Osteocyte (in vitro differentiated cells): ENCODE measurements around the gene MYZAP. TPM values are rescaled to one million over a fixed set of nuclear protein-coding genes. Genes with fewer than 3 reads are reported as not detected.
"Not testable (repeated sequence)": the region's sequence is repeated elsewhere in the genome, so short reads cannot be mapped to it uniquely, and the experiment has no call there.

ENCODE experiments used
- DNase-seq: peaks from one replicate; pipeline ENCODE4 v3.0.0; 2021; ENCODE audit warnings: mixed read lengths; ENCODE audit not compliant: unreplicated experiment; ENCODE audit errors: extremely low spot score
- H3K27ac Mint-ChIP-seq: one replicate; pipeline ENCODE4 v1.8.0; 2021; ENCODE audit warnings: mild to moderate bottlenecking, mixed read lengths; ENCODE audit not compliant: unreplicated experiment
- H3K27me3 Mint-ChIP-seq: one replicate; pipeline ENCODE4 v1.8.0; 2021; ENCODE audit warnings: mixed read lengths; ENCODE audit not compliant: unreplicated experiment
- H3K36me3 Mint-ChIP-seq: one replicate; pipeline ENCODE4 v1.8.0; 2021; ENCODE audit warnings: mixed read lengths; ENCODE audit not compliant: unreplicated experiment
- H3K4me1 Mint-ChIP-seq: one replicate; pipeline ENCODE4 v1.8.0; 2021; ENCODE audit warnings: mixed read lengths; ENCODE audit not compliant: unreplicated experiment
- H3K4me3 Mint-ChIP-seq: one replicate; pipeline ENCODE4 v1.8.0; 2021; ENCODE audit warnings: mild to moderate bottlenecking, moderate library complexity, mixed read lengths; ENCODE audit not compliant: unreplicated experiment
- H3K9me3 Mint-ChIP-seq: one replicate; pipeline ENCODE4 v1.8.0; 2021; ENCODE audit warnings: mixed read lengths; ENCODE audit not compliant: unreplicated experiment
- total RNA-seq: library from RNA; stranded (reverse); gene quantifications from 2 replicates; pipeline ENCODE4 v1.2.1, GENCODE V29; 2021
- TF ChIP-seq, protein P1 (sequence below): fragments of 200-600 bp; sonication (generic); IDR thresholded peaks from 2 replicates; pipeline ENCODE4 v1.5.0; 2021; ENCODE audit warnings: antibody characterized with exemption, mild to moderate bottlenecking, moderate library complexity

MYZAP gene
- total RNA-seq, 1 donor from 2014 or later: 1.4 TPM

GRCh38 chr15:57609805-57610529 lies 18.3 kb downstream of the MYZAP start:
- no peak for DNase-seq
- Mint-ChIP-seq H3K9me3 (no peaks in the 10 kb centered on the region), H3K36me3 (no peaks in the 10 kb centered on the region), H3K27me3 (peaks cover 7% of the 10 kb centered on the region), H3K4me1 (peaks cover 7% of the 10 kb centered on the region), H3K27ac (no peak overlapping the region), H3K4me3 (no peak overlapping the region)
- TF ChIP-seq, protein P1, sequence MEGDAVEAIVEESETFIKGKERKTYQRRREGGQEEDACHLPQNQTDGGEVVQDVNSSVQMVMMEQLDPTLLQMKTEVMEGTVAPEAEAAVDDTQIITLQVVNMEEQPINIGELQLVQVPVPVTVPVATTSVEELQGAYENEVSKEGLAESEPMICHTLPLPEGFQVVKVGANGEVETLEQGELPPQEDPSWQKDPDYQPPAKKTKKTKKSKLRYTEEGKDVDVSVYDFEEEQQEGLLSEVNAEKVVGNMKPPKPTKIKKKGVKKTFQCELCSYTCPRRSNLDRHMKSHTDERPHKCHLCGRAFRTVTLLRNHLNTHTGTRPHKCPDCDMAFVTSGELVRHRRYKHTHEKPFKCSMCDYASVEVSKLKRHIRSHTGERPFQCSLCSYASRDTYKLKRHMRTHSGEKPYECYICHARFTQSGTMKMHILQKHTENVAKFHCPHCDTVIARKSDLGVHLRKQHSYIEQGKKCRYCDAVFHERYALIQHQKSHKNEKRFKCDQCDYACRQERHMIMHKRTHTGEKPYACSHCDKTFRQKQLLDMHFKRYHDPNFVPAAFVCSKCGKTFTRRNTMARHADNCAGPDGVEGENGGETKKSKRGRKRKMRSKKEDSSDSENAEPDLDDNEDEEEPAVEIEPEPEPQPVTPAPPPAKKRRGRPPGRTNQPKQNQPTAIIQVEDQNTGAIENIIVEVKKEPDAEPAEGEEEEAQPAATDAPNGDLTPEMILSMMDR: no peak

DNA sequence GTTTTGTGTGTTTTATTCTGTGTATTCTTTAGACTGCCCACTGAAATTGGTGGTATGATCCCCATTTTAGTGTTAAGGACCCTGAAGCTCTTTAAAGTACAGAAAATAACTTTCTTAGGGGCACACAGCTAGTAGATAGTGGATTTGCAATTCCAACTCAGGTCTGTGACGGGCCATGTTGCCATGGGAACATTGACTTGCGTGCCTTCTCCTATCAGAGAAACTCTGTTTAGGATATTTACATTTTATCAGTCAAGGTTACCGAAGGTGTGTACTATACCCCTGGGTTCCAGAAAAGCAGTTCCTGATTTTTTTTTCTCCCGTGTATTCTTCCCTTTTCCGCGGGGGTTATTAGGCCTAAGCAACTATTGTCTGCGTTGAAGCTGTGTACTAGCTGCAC lies 19.4 kb downstream of the MYZAP start:
- Mint-ChIP-seq H3K4me1 (peaks cover 7% of the 10 kb centered on the region), H3K27me3 (peaks cover 2% of the 10 kb centered on the region), H3K27ac (no peak overlapping the region), H3K4me3 (no peak overlapping the region), H3K36me3 (no peaks in the 10 kb centered on the region), H3K9me3 (no peaks in the 10 kb centered on the region)
- TF ChIP-seq, protein P1: no peak
- DNase-seq: no peak

DNA sequence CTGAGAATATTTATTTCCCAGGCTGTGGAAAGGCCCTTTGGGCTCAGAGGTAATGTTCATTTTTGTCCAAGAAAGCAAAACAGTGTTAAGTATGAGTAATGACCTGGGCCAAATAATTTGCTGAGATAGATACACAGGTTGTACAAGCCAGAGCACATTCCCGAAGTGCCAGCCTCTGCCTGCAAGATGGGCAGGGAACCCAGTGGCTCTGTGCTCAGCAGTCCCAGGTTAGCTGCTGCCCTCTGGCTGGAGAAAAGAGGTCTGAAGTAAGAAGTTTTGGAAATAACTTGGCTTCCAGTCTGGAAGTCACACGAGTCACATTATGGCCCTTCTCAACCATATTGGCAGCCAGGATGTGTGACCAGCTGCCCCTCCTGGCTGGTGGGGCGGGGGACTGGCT lies 20.2 kb downstream of the MYZAP start:
- Mint-ChIP-seq H3K4me3 (no peak overlapping the region), H3K9me3 (no peaks in the 10 kb centered on the region), H3K4me1 (peaks cover 7% of the 10 kb centered on the region), H3K36me3 (no peaks in the 10 kb centered on the region), H3K27ac (no peak overlapping the region), H3K27me3 (peaks cover 4% of the 10 kb centered on the region)
- DNase-seq: no peak
- TF ChIP-seq, protein P1: peak; percentile 53

- DNase-seq: no peak
- Mint-ChIP-seq H3K9me3 (no peaks in the 10 kb centered on the region), H3K27me3 (peaks cover 17% of the 10 kb centered on the region), H3K27ac (no peak overlapping the region), H3K4me1 (peaks cover 7% of the 10 kb centered on the region), H3K36me3 (no peaks in the 10 kb centered on the region), H3K4me3 (no peak overlapping the region)
- TF ChIP-seq, protein P1: no peak
Observed at GRCh38 chr15:57614241-57614640, 22.5 kb downstream of the MYZAP start.

DNA sequence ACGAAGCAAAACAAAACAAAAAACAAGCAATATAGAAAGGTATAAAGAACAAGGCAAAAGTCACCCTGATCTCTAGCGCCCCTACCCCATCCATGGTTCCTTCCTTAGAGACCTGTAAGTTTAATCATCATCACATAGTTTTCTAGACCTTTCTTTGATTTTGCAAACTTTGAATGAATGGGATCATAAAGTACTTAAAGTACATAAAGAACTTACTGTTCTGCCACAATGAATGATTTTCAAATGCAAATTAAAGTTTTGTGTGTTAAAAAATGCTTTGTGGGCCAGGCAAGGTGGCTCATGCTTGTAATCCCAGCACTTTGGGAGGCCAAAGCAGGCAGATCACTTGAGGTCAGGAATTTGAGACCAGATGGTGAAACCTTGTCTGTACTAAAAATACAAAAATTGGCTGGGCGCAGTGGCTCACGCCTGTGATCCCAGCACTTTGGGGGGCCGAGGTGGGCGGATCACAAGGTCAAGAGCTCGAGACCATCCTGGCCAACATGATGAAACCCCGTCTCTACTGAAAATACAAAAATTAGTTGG lies 24.3 kb downstream of the MYZAP start:
- not testable (repeated sequence) for DNase-seq

More for the DNA sequence above, 24.3 kb downstream of the MYZAP start:
- H3K4me3 Mint-ChIP-seq, H3K4me1 Mint-ChIP-seq, H3K27ac Mint-ChIP-seq, H3K9me3 Mint-ChIP-seq, H3K36me3 Mint-ChIP-seq: not testable (repeated sequence)
- peaks cover 27% of the 10 kb centered on the region for H3K27me3 Mint-ChIP-seq
